Activated T-helper 17 cell treated with anti-CD3 and anti-CD28 coated beads, Interleukin-2, amount 50 U/mL, for 72 hours (primary cell): ENCODE results near the gene CRCP. TPM values are rescaled to one million over a fixed set of nuclear protein-coding genes. Genes with fewer than 3 reads are reported as not detected.
A peak's percentile ranks its signal among the peaks of the same experiment; 100 is the strongest.
"Not testable (repeated sequence)": the region's sequence is repeated elsewhere in the genome, so short reads cannot be mapped to it uniquely, and the experiment has no call there.

Source experiments
- ATAC-seq: fragments of 150-1000 bp; cut with Tn5 transposase; replicated peaks from 2 replicates; pipeline ENCODE4 v1.10.0; 2021; ENCODE audit warnings: mild to moderate bottlenecking, moderate library complexity
- H3K27ac Mint-ChIP-seq: one replicate; pipeline ENCODE4 v1.8.0; 2022; ENCODE audit warnings: mixed read lengths
- H3K27me3 Mint-ChIP-seq: one replicate; pipeline ENCODE4 v1.8.0; 2022; ENCODE audit warnings: mixed read lengths
- H3K36me3 Mint-ChIP-seq: one replicate; pipeline ENCODE4 v1.8.0; 2022; ENCODE audit warnings: low read depth, mild to moderate bottlenecking, mixed read lengths
- H3K4me1 Mint-ChIP-seq: one replicate; pipeline ENCODE4 v1.8.0; 2022; ENCODE audit warnings: mixed read lengths
- H3K4me3 Mint-ChIP-seq: one replicate; pipeline ENCODE4 v1.8.0; 2022; ENCODE audit warnings: mild to moderate bottlenecking, mixed read lengths
- H3K9me3 Mint-ChIP-seq: one replicate; pipeline ENCODE4 v1.8.0; 2022; ENCODE audit warnings: mixed read lengths
- total RNA-seq, 2 donors: library from RNA; stranded (reverse); gene quantifications; one replicate each; pipeline ENCODE4 v1.2.3, GENCODE V29; 2022

CRCP gene
- total RNA-seq, 2 donors from 2014 or later, result 19.6 to 25.7 TPM

DNA sequence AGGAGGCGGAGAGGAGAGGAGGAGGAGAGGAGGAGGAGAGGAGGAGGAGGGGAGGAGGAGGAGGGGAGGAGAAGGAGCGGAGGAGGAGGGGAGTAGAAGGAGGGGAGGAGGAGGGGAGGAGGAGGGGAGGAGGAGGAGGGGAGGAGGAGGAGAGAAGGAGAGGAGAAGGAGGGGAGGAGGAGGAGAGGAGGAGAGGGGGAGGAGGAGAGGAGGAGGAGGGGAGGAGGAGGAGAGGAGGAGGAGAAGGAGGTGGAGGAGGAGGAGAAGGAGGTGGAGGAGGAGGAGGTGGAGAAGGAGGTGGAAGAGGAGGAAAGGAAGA lies 15.5 kb upstream of the CRCP start:
- H3K9me3 Mint-ChIP-seq, result no peaks in the 10 kb centered on the region
- H3K4me3 Mint-ChIP-seq, result peak overlapping the region; percentile 79
- peaks cover 11% of the 10 kb centered on the region for H3K4me1 Mint-ChIP-seq
- no peak for ATAC-seq
- H3K27ac Mint-ChIP-seq, result peak overlapping the region; percentile 92
- H3K27me3 Mint-ChIP-seq, result no peaks in the 10 kb centered on the region
- no peaks in the 10 kb centered on the region for H3K36me3 Mint-ChIP-seq

DNA sequence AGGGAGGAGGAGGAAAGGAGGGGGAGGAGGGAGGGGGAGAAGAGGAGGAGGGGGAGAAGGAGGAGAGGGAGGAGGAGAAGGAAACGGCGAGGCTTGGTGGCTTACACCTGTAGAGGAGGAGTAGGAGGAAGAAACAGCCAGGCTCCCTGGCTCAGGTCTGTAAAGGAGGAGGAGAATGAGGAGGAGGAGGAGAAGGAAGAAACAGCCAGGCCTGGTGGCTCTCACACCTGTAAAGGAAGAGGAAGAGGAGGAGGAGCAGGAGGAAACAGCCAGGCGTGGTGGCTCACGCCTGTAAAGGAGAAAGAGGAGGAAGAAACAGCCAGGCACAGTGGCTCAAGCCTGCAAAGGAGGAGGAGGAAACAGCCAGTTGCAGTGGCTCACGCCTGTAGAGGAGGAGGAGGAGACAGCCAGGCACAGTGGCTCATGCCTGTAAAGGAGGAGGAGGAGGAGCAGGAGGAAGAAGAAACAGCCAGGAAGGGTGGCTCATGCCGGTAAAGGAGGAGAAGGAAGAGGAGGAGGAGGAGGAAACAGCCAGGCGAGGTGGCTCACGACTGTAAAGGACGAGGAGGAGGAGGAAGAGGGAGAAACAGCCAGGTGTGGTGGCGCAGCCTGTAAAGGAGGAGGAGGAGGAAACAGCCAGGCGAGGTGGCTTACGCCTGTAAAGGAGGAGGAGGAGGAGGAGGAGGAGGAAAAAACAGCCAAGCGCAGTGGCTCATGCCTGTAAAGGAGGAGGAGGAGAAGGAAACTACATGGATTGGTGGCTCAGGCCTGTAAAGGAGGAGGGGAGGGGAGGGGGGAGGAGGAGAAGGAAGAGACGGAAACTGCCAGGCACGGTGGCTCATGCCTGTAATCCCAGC lies 14.9 kb upstream of the CRCP start:
- no peaks in the 10 kb centered on the region for H3K9me3 Mint-ChIP-seq
- H3K4me1 Mint-ChIP-seq, result peaks cover 11% of the 10 kb centered on the region
- no peaks in the 10 kb centered on the region for H3K36me3 Mint-ChIP-seq
- peak overlapping the region; percentile 79 for H3K4me3 Mint-ChIP-seq
- H3K27me3 Mint-ChIP-seq, result no peaks in the 10 kb centered on the region
- peak overlapping the region; percentile 92 for H3K27ac Mint-ChIP-seq
- peak; percentile 91 for ATAC-seq

DNA sequence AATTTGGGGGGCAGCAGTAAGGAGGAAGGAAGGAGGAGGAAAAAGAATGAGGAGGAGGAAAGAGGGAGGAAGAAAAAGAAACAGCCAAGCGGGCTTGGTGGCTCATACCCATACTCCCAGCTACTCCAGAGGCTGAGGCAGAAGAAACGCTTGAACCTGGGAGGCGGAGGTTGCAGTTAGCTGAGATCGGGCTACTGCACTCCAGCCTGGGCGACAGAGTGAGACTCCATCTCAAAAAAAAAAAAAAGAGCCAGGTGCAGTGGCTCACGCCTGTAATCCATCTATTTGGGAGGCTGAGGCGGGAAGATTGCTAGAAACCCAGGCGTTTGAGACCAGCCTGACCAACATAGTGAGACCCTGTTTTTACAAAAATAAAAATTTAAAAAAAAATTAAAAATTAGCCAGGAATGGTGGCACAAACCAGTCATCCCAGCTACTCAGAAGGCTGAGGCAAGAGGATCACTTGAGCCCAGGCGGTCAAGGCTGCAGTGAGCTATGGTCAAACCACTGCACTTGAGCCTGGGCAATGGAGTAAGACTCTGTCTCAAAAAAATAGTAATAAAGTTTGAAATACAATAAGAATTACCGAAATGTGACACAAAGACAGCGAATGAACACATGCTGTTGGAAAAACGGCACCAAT lies 14.1 kb upstream of the CRCP start:
- H3K9me3 Mint-ChIP-seq, result no peaks in the 10 kb centered on the region
- H3K27me3 Mint-ChIP-seq, result no peaks in the 10 kb centered on the region
- H3K36me3 Mint-ChIP-seq, result no peaks in the 10 kb centered on the region
- peak overlapping the region; percentile 92 for H3K27ac Mint-ChIP-seq
- peak overlapping the region; percentile 79 for H3K4me3 Mint-ChIP-seq
- no peak for ATAC-seq
- H3K4me1 Mint-ChIP-seq, result peaks cover 11% of the 10 kb centered on the region

DNA sequence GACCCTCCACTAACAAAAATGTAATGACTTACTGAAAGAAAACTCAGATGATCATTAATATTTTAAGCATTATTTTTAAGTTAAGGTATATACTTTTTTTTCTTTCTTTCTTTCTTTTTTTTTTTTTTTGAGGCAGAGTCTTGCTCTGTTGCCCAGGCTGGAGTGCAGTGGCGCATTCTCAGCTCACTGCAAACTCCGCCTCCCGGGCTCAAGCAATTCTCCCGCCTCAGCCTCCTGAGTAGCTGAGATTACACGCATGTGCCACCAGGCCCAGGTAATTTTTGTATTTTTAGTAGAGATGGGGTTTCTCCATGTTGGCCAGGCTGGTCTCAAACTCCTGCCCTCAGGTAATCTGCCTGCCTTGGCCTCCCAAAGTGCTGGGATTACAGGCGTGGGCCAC lies 12.5 kb upstream of the CRCP start:
- not testable (repeated sequence) for ATAC-seq, H3K4me3 Mint-ChIP-seq, H3K9me3 Mint-ChIP-seq, H3K27ac Mint-ChIP-seq, H3K36me3 Mint-ChIP-seq, H3K27me3 Mint-ChIP-seq
- peaks cover 11% of the 10 kb centered on the region for H3K4me1 Mint-ChIP-seq

DNA sequence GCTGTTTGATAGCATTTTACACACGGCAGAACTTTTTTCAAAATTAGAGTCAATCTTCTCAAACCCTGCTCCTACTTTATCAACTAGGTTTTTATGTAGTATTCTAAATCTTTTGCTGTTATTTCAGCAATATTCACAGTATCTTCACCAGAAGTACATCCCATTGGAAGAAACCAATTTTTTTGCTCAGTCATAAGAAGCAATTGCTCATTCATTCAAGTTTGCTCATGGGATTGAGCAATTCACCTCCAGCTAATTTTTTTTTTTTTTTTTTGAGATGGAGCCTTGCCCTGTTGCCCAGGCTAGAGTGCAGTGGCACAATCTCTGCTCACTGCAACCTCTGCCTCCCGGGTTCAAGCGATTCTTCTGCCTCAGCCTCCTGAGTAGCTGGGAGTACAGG lies 10.7 kb upstream of the CRCP start:
- H3K4me1 Mint-ChIP-seq, result peaks cover 11% of the 10 kb centered on the region
- not testable (repeated sequence) for H3K36me3 Mint-ChIP-seq, H3K4me3 Mint-ChIP-seq, H3K9me3 Mint-ChIP-seq, ATAC-seq, H3K27ac Mint-ChIP-seq, H3K27me3 Mint-ChIP-seq

DNA sequence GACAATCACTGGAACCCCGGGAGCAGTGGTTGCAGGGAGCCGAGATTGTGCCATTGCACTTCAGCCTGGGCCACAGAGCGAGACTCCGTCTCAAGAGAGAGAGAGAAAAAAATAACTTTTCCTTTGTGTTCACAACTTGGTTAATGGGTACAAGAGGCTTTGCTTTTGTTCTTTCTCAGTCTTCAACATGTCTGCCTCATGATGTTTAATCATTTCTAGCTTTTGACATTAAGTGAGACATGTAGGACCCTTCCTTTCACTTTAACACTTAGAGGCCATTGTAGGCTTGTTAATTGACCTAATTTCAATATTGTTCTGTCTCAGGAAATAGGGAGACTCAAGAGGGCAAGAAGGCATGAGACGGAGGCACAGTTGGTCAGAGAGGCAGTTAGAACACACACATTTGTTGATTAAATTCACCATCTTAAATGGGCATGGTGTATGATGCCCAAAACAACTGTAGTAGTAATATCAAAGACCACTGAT lies 9.3 kb upstream of the CRCP start:
- Mint-ChIP-seq H3K27ac (no peak overlapping the region), H3K4me3 (no peak overlapping the region), H3K36me3 (no peaks in the 10 kb centered on the region), H3K4me1 (peaks cover 1% of the 10 kb centered on the region), H3K27me3 (no peaks in the 10 kb centered on the region), H3K9me3 (no peaks in the 10 kb centered on the region)
- ATAC-seq, result no peak

DNA sequence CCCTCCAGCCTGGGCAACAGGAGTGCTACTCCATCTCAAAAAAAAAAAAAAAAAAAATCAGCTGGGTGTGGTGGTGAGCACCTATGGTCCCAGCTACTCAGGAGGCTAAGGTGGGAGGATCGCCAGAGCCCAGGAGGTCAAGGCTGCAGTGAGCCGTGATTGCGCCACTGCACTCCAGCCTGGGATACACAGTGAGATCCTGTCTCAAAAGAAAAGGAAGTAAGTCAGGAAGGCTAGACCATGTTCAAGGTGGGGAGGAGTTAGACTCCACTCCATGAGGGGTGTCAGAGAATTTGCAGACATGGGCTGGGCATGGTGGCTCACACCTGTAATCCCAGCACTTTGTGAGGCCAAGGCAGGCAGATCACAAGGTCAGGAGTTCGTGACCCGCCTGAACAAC lies 6.2 kb upstream of the CRCP start:
- not testable (repeated sequence) for ATAC-seq, H3K27me3 Mint-ChIP-seq, H3K27ac Mint-ChIP-seq

DNA sequence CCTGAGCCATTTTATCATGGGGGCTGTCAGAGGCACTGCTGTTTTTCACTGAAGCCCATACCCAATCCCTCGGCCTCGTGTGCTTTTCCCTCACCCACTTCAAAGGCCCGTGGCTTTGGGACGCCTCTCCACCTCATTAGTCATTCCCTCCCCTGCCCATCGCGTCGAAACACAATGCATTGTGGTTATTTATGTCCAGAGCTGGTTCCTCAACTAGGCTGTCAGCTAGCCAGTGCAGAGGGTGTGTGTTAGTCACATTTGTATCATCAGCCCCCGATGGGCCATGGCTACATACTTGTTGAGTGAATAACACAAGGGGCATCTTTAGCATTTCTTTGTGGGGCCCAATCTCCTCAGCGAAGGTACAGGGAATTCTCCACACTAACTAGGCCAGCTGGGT lies 3.8 kb upstream of the CRCP start:
- no peak overlapping the region for H3K4me3 Mint-ChIP-seq
- peaks cover 12% of the 10 kb centered on the region for H3K36me3 Mint-ChIP-seq
- H3K27me3 Mint-ChIP-seq, result no peaks in the 10 kb centered on the region
- no peak overlapping the region for H3K27ac Mint-ChIP-seq
- no peaks in the 10 kb centered on the region for H3K9me3 Mint-ChIP-seq
- ATAC-seq, result peak; percentile 3
- no peaks in the 10 kb centered on the region for H3K4me1 Mint-ChIP-seq

More for the DNA sequence above, 6.2 kb upstream of the CRCP start:
- not testable (repeated sequence) for H3K9me3 Mint-ChIP-seq, H3K36me3 Mint-ChIP-seq, H3K4me1 Mint-ChIP-seq, H3K4me3 Mint-ChIP-seq

DNA sequence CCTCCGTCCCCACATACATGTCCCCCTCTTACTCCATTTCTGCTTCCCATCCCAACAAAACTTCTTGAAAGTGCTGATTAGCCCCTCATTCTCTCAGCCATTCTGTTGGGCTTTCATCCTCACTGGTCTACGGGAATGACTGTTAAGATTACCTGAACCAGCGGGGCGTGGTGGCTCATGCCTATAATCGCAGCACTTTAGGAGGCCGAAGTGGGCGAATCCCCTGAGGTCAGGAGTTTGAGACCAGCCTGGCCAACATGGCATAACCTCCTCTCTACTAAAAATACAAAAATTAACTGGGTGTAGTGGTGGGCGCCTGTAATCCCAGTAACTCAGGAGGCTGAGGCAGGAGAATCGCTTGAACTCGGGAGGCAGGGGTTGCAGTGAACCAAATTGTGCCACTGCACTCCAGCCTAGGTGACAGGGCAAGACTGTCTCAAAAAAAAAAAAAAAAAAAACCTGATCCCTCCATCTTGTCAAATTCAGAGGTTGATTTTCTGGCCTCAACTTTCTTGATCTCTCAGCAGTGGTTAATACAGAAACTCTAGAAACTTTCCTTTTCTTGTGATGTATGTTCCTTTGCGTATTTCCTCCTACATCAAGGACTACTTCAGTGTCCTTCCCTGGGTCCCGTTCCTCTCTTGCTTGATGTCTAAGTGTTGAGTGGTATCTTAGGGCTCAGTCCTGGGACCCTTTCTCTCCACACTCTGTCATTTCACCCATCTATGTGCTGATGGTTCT lies 2.2 kb downstream of the CRCP start:
- Mint-ChIP-seq H3K36me3 (peaks cover 53% of the 10 kb centered on the region), H3K27ac (peak overlapping the region; percentile 29), H3K4me3 (peak overlapping the region; percentile 98), H3K4me1 (peaks cover 27% of the 10 kb centered on the region)
- peak; percentile 28 for ATAC-seq
- not testable (repeated sequence) for H3K27me3 Mint-ChIP-seq, H3K9me3 Mint-ChIP-seq

DNA sequence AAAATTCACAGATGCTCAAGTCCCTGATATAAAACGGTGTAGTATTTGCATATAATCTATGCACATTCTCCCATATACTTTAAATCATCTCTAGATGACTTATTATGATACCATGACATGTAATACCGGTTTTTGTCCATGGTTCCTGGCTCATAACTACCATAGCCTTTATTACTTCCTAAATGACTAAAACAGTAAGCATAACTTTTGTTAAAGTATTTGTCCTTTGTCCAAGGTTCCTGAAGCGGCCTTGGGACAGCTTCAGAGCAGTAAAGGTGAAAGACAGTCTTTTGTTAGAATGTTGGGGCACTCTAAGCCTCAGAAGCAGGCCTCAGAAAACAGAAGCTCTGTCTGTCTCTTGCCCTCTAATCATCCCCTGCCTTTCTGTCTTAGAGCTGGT lies 4.0 kb downstream of the CRCP start:
- no peaks in the 10 kb centered on the region for H3K27me3 Mint-ChIP-seq
- H3K36me3 Mint-ChIP-seq, result peaks cover 55% of the 10 kb centered on the region
- peak overlapping the region; percentile 98 for H3K4me3 Mint-ChIP-seq
- peaks cover 27% of the 10 kb centered on the region for H3K4me1 Mint-ChIP-seq
- peak; percentile 46 for ATAC-seq
- no peaks in the 10 kb centered on the region for H3K9me3 Mint-ChIP-seq
- peak overlapping the region; percentile 29 for H3K27ac Mint-ChIP-seq

DNA sequence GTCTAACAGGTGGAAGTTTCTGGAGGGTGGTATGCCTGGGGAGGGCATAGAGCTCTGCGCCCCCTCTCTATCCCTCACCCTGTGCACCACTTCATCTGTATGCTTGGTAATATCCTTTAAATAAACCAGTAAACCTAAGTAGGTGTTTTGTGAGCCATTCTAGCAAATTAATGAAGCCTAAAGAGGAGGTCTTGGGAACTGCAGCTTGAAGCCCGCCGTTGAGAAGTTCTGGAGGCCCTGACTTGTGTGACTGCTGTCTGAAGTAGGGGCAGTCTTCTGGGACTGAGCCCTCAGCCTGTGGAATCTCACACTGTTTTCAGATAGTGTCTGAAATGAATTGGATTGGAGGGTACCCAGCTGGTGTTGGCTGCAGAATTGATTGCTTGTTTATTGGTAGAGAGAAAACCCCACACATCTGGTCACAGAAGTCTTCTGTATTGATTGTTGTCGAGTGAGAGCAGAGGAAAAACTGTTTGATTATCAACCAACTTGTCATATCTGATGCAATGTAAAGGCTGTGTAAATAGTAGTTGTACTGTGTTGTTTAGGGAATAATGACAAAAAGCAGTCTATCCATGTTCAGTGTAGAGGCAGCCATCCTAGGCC lies 4.7 kb downstream of the CRCP start:
- Mint-ChIP-seq H3K4me3 (peak overlapping the region; percentile 98), H3K36me3 (peaks cover 57% of the 10 kb centered on the region), H3K27me3 (no peaks in the 10 kb centered on the region), H3K4me1 (peaks cover 29% of the 10 kb centered on the region), H3K27ac (peak overlapping the region; percentile 29), H3K9me3 (no peaks in the 10 kb centered on the region)
- no peak for ATAC-seq

DNA sequence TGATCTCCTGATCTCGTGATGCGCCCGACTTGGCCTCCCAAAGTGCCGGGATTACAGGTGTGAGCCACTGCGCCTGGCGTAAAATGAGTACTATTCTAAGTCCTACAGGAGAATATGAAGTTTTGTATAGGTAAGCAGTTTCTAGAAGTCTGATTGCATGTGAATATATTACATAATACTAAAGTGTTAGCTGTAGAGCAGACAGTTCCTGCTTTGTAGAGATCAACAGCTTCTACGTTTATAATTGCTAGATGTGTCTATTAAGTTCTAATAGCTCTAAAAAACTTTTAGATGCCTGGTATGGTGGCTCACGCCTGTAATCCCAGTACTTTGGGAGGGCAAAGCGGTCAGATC lies 8.5 kb downstream of the CRCP start:
- H3K4me3 Mint-ChIP-seq, result no peak overlapping the region
- H3K27ac Mint-ChIP-seq, result no peak overlapping the region
- peaks cover 30% of the 10 kb centered on the region for H3K4me1 Mint-ChIP-seq
- no peak for ATAC-seq
- H3K36me3 Mint-ChIP-seq, result peaks cover 35% of the 10 kb centered on the region
- H3K9me3 Mint-ChIP-seq, result no peaks in the 10 kb centered on the region
- no peaks in the 10 kb centered on the region for H3K27me3 Mint-ChIP-seq

DNA sequence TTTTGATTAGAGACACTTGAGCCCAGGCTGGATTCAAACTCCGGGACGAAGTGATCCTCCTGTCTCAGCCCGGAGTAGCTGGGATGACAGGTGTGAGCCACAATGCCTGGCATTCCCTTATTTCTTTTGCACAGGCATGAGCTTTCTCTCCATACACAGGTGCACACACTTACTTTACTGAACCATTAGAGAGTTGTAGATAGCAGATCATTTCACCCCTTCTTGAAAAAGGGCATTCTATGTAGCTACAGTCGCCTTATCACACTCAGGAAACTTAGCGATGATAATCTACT lies 9.9 kb downstream of the CRCP start:
- Mint-ChIP-seq H3K36me3 (peaks cover 36% of the 10 kb centered on the region), H3K4me1 (peaks cover 17% of the 10 kb centered on the region), H3K27ac (peak overlapping the region; percentile 81), H3K4me3 (peak overlapping the region; percentile 16)
- not testable (repeated sequence) for ATAC-seq, H3K27me3 Mint-ChIP-seq, H3K9me3 Mint-ChIP-seq

DNA sequence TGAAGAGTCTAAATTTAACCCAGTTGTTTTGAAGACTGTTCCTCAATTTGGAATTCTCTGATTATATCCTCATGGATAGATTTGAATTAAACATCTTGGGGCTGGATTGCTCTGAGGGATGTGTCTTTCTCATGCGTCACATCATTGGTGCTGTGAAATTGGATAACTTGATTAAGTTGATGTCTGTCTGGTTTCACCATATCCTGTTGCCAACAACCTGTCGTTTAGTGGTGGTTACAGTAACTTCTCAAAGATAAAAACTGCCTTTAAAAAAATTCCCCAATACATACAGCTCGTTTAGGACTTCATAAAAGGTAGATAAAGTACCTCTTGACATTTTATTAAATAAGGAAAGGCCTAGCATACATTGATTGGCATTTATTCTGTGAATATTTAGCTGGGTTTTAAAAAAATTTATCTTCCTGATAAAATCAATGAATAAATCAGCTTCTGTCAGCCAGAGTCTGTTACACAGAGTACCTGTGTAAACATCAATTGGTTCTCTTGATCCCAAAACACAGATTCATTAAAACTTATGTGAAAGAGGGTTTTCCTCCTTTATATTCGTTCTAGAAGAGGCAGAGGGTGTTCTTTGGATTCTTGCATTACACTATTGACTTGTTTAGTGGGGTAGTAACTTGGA lies 10.5 kb downstream of the CRCP start:
- H3K36me3 Mint-ChIP-seq, result peaks cover 37% of the 10 kb centered on the region
- peak overlapping the region; percentile 81 for H3K27ac Mint-ChIP-seq
- H3K9me3 Mint-ChIP-seq, result no peaks in the 10 kb centered on the region
- H3K27me3 Mint-ChIP-seq, result no peaks in the 10 kb centered on the region
- H3K4me3 Mint-ChIP-seq, result peak overlapping the region; percentile 16
- H3K4me1 Mint-ChIP-seq, result peaks cover 15% of the 10 kb centered on the region
- ATAC-seq, result no peak
